CD8-positive, alpha-beta memory T cell (primary cell): ENCODE results near the gene NR6A1. TPM values are rescaled to one million over a fixed set of nuclear protein-coding genes. Genes with fewer than 3 reads are reported as not detected.

ENCODE experiments used
- CTCF ChIA-PET: fragments of 350-600 bp; sonication (Branson Sonifier 250); formaldehyde crosslinking; loops from one replicate; lab custom pipeline; 2021; ENCODE audit warnings: antibody characterized with exemption; lab: Charles Lee
- POLR2A ChIA-PET: fragments of 350-600 bp; sonication (Branson Sonifier 250); formaldehyde crosslinking; loops from one replicate; lab custom pipeline; 2021; ENCODE audit warnings: antibody characterized with exemption; lab: Charles Lee
- DNase-seq, 5 donors: peaks; one replicate each; pipeline versions ENCODE4 v3.0.0 to v3.0.0-alpha.2; 2020 to 2022; ENCODE audit warnings: mixed read lengths in 1 of 5
- H3K27ac ChIP-seq: one replicate; pipeline ENCODE4 v1.7.0; 2013; ENCODE audit warnings: low read depth, mild to moderate bottlenecking, low read length, moderate library complexity
- H3K27me3 ChIP-seq: 2 replicates; pipeline ENCODE4 v1.7.0; 2013; ENCODE audit warnings: low read length, mild to moderate bottlenecking; ENCODE audit not compliant: insufficient read depth, poor library complexity, severe bottlenecking
- H3K36me3 ChIP-seq: 2 replicates; pipeline ENCODE4 v1.7.0; 2013; ENCODE audit warnings: mild to moderate bottlenecking, low read length, moderate library complexity; ENCODE audit not compliant: insufficient read depth
- H3K4me1 ChIP-seq: 2 replicates; pipeline ENCODE4 v1.7.0; 2013; ENCODE audit warnings: mild to moderate bottlenecking, low read length, moderate library complexity; ENCODE audit not compliant: insufficient read depth
- H3K4me3 ChIP-seq: 2 replicates; pipeline ENCODE4 v1.7.0; 2013; ENCODE audit warnings: mild to moderate bottlenecking, low read length
- H3K9me3 ChIP-seq: 2 replicates; pipeline ENCODE4 v1.7.0; 2013; ENCODE audit warnings: mild to moderate bottlenecking, low read length
- H3K27ac Mint-ChIP-seq, 8 donors: one replicate each; pipeline ENCODE4 v1.8.0; 2020 to 2021; ENCODE audit warnings: mixed read lengths in 8 of 8, mild to moderate bottlenecking in 6 of 8, inconsistent platforms in 3 of 8, moderate library complexity in 3 of 8
- H3K27me3 Mint-ChIP-seq, 2 donors: one replicate each; pipeline ENCODE4 v1.8.0; 2020 to 2021; ENCODE audit warnings: mixed read lengths in 2 of 2, mild to moderate bottlenecking in 1 of 2, moderate library complexity in 1 of 2
- H3K36me3 Mint-ChIP-seq, 3 donors: one replicate each; pipeline ENCODE4 v1.8.0; 2020 to 2021; ENCODE audit warnings: mixed read lengths in 3 of 3, inconsistent platforms in 1 of 3, mild to moderate bottlenecking in 1 of 3
- H3K4me1 Mint-ChIP-seq, 3 donors: one replicate each; pipeline ENCODE4 v1.8.0; 2020 to 2021; ENCODE audit warnings: mixed read lengths in 3 of 3, inconsistent platforms in 1 of 3, mild to moderate bottlenecking in 1 of 3
- H3K4me3 Mint-ChIP-seq, 7 donors: one replicate each; pipeline ENCODE4 v1.8.0; 2020 to 2021; ENCODE audit warnings: mixed read lengths in 7 of 7, mild to moderate bottlenecking in 6 of 7, moderate library complexity in 4 of 7, inconsistent platforms in 2 of 7
- H3K9me3 Mint-ChIP-seq, 5 donors: one replicate each; pipeline ENCODE4 v1.8.0; 2020 to 2022; ENCODE audit warnings: mixed read lengths in 5 of 5, mild to moderate bottlenecking in 3 of 5, moderate library complexity in 2 of 5, inconsistent platforms in 1 of 5
- polyA plus RNA-seq: library from polyadenylated mRNA; unstranded; fragments of 300-500 nt; fragmentation: Illumina TruSeq; gene quantifications from one replicate; pipeline ENCODE4 v1.2.3, GENCODE V29; 2021
- total RNA-seq, 2 experiments: library from RNA; stranded (reverse); gene quantifications; one replicate each; pipeline ENCODE4 v1.2.3, GENCODE V29; 2021

Gene NR6A1
- total RNA-seq (1 to 10 TPM; 2.4 to 3.0 TPM), polyA plus RNA-seq (not detected)

- H3K27me3 Mint-ChIP-seq = peaks cover 52 to 77% of the 10 kb centered on the region in 2 donors
- no peaks in the 10 kb centered on the region for H3K9me3 ChIP-seq
- peaks cover 0 to 2% (median 0%) of the 10 kb centered on the region in 3 donors for H3K36me3 Mint-ChIP-seq
- H3K9me3 Mint-ChIP-seq = peaks cover 0 to 4% (median 0%) of the 10 kb centered on the region in 5 donors
- CTCF ChIA-PET = interaction anchor here (0.9 to 8.1 kb wide), 14 partner anchors 8 to 610 kb away, joined by 3 to 121 read pairs (median 3); partner anchors contain the start of genes ARPC5L, GOLGA1, RPL35 and WDR38
- peak; percentile 91 to 96 (median 93) for DNase-seq
- H3K4me1 ChIP-seq = peaks cover 25% of the 10 kb centered on the region
- H3K4me3 ChIP-seq = peak within 1 kb of the TSS; percentile 83
- H3K27me3 ChIP-seq = peaks cover 58% of the 10 kb centered on the region
- peaks cover 31 to 50% (median 40%) of the 10 kb centered on the region in 3 donors for H3K4me1 Mint-ChIP-seq
- POLR2A ChIA-PET = interaction anchor here (0.6 to 2.8 kb wide), 3 partner anchors 90 to 170 kb away, joined by 3 to 17 read pairs (median 3); partner anchors contain the start of genes ARPC5L and RPL35
- peak within 1 kb of the TSS; percentile 88 to 96 (median 90) for H3K4me3 Mint-ChIP-seq
- peak within 1 kb of the TSS; percentile 58 for H3K27ac ChIP-seq
- H3K27ac Mint-ChIP-seq = peak within 1 kb of the TSS; percentile 63 to 96 (median 88)
- no peaks in the 10 kb centered on the region for H3K36me3 ChIP-seq
These were observed at the start of gene NR6A1 for GRCh38 chr9:124771021-124771866. TSS of gene NR6A1 (minus strand) at chr9:124771311.

- no peaks in the 10 kb centered on the region for H3K27me3 ChIP-seq
- no peaks in the 10 kb centered on the region for H3K9me3 Mint-ChIP-seq
- no peak overlapping the region for H3K4me3 ChIP-seq
- H3K27ac Mint-ChIP-seq = no peak overlapping the region
- ChIA-PET CTCF (interaction anchor here (1.3 to 1.4 kb wide), 2 partner anchors 22 to 34 kb away, joined by 3 read pairs; partner anchors contain the start of gene WDR38), POLR2A (no interaction called here)
- H3K27ac ChIP-seq = peak overlapping the region; percentile 31
- peaks cover 4 to 38% of the 10 kb centered on the region in 2 donors for H3K27me3 Mint-ChIP-seq
- H3K9me3 ChIP-seq = no peaks in the 10 kb centered on the region
- H3K4me3 Mint-ChIP-seq = no peak overlapping the region
- H3K4me1 Mint-ChIP-seq = no peaks in the 10 kb centered on the region
- no peaks in the 10 kb centered on the region for H3K4me1 ChIP-seq
- H3K36me3 ChIP-seq = no peaks in the 10 kb centered on the region
- DNase-seq = no peak
- no peaks in the 10 kb centered on the region for H3K36me3 Mint-ChIP-seq
These were observed 47.5 kb upstream of the NR6A1 start for GRCh38 chr9:124818431-124819281.

- DNase-seq = no peak
- no peak overlapping the region for H3K4me3 Mint-ChIP-seq
- H3K9me3 Mint-ChIP-seq = no peaks in the 10 kb centered on the region
- no peak overlapping the region for H3K27ac Mint-ChIP-seq
- H3K36me3 Mint-ChIP-seq = no peaks in the 10 kb centered on the region
- H3K4me1 Mint-ChIP-seq = no peaks in the 10 kb centered on the region
- H3K36me3 ChIP-seq = no peaks in the 10 kb centered on the region
- H3K4me3 ChIP-seq = no peak overlapping the region
- no peaks in the 10 kb centered on the region for H3K27me3 ChIP-seq
- POLR2A ChIA-PET = no interaction called here
- no peak overlapping the region for H3K27ac ChIP-seq
- peaks cover 4 to 23% of the 10 kb centered on the region in 2 donors for H3K27me3 Mint-ChIP-seq
- CTCF ChIA-PET = no interaction called here
- no peaks in the 10 kb centered on the region for H3K4me1 ChIP-seq
- H3K9me3 ChIP-seq = no peaks in the 10 kb centered on the region
These were observed 44.5 kb upstream of the NR6A1 start for GRCh38 chr9:124815601-124816000.

GRCh38 chr9:124814164-124814535 is 43.0 kb upstream of the NR6A1 start:
- no peak overlapping the region for H3K4me3 ChIP-seq
- DNase-seq = no peak
- Mint-ChIP-seq H3K9me3 (no peaks in the 10 kb centered on the region), H3K27me3 (peaks cover 4 to 17% of the 10 kb centered on the region in 2 donors), H3K4me3 (no peak overlapping the region), H3K36me3 (no peaks in the 10 kb centered on the region), H3K4me1 (no peaks in the 10 kb centered on the region), H3K27ac (no peak overlapping the region)
- ChIA-PET CTCF (no interaction called here), POLR2A (no interaction called here)
- no peaks in the 10 kb centered on the region for H3K4me1 ChIP-seq
- H3K9me3 ChIP-seq = no peaks in the 10 kb centered on the region
- H3K36me3 ChIP-seq = no peaks in the 10 kb centered on the region
- no peaks in the 10 kb centered on the region for H3K27me3 ChIP-seq
- H3K27ac ChIP-seq = no peak overlapping the region

GRCh38 chr9:124813501-124814163 is 42.5 kb upstream of the NR6A1 start:
- H3K27me3 ChIP-seq = no peaks in the 10 kb centered on the region
- DNase-seq = no peak
- H3K4me1 ChIP-seq = no peaks in the 10 kb centered on the region
- no peaks in the 10 kb centered on the region for H3K36me3 ChIP-seq
- H3K27ac ChIP-seq = no peak overlapping the region
- Mint-ChIP-seq H3K4me1 (no peaks in the 10 kb centered on the region), H3K27ac (no peak overlapping the region), H3K9me3 (no peaks in the 10 kb centered on the region), H3K4me3 (no peak overlapping the region), H3K27me3 (peaks cover 4 to 15% of the 10 kb centered on the region in 2 donors), H3K36me3 (no peaks in the 10 kb centered on the region)
- H3K4me3 ChIP-seq = no peak overlapping the region
- CTCF ChIA-PET = no interaction called here
- POLR2A ChIA-PET = no interaction called here
- H3K9me3 ChIP-seq = no peaks in the 10 kb centered on the region

GRCh38 chr9:124813041-124813440 is 41.9 kb upstream of the NR6A1 start:
- ChIA-PET CTCF (no interaction called here), POLR2A (no interaction called here)
- H3K27me3 ChIP-seq = no peaks in the 10 kb centered on the region
- no peak for DNase-seq
- Mint-ChIP-seq H3K9me3 (no peaks in the 10 kb centered on the region), H3K36me3 (no peaks in the 10 kb centered on the region), H3K4me3 (no peak overlapping the region), H3K27ac (no peak overlapping the region), H3K4me1 (no peaks in the 10 kb centered on the region), H3K27me3 (peaks cover 4 to 15% of the 10 kb centered on the region in 2 donors)
- no peak overlapping the region for H3K27ac ChIP-seq
- no peaks in the 10 kb centered on the region for H3K36me3 ChIP-seq
- no peaks in the 10 kb centered on the region for H3K9me3 ChIP-seq
- no peaks in the 10 kb centered on the region for H3K4me1 ChIP-seq
- no peak overlapping the region for H3K4me3 ChIP-seq

- Mint-ChIP-seq H3K4me3 (no peak overlapping the region), H3K27ac (no peak overlapping the region), H3K9me3 (no peaks in the 10 kb centered on the region), H3K36me3 (no peaks in the 10 kb centered on the region), H3K4me1 (no peaks in the 10 kb centered on the region), H3K27me3 (peaks cover 6 to 15% of the 10 kb centered on the region in 2 donors)
- ChIA-PET POLR2A (no interaction called here), CTCF (no interaction called here)
- Histone ChIP-seq H3K27me3 (no peaks in the 10 kb centered on the region), H3K27ac (no peak overlapping the region), H3K4me3 (no peak overlapping the region), H3K4me1 (no peaks in the 10 kb centered on the region), H3K9me3 (no peaks in the 10 kb centered on the region), H3K36me3 (no peaks in the 10 kb centered on the region)
- no peak for DNase-seq
These were observed 41.3 kb upstream of the NR6A1 start for GRCh38 chr9:124812441-124812876.
